NCI-H526 treated with DMSO at 0.1 percent for 48 hours (cell line): ENCODE results near the gene ZNF383.
"Not testable (repeated sequence)": the region's sequence is repeated elsewhere in the genome, so short reads cannot be mapped to it uniquely, and the experiment has no call there.

Experiments used
- DNase-seq: peaks from one replicate; lab custom pipeline; 2025; lab: John Stamatoyannopoulos, UW

Gene ZNF383

DNA sequence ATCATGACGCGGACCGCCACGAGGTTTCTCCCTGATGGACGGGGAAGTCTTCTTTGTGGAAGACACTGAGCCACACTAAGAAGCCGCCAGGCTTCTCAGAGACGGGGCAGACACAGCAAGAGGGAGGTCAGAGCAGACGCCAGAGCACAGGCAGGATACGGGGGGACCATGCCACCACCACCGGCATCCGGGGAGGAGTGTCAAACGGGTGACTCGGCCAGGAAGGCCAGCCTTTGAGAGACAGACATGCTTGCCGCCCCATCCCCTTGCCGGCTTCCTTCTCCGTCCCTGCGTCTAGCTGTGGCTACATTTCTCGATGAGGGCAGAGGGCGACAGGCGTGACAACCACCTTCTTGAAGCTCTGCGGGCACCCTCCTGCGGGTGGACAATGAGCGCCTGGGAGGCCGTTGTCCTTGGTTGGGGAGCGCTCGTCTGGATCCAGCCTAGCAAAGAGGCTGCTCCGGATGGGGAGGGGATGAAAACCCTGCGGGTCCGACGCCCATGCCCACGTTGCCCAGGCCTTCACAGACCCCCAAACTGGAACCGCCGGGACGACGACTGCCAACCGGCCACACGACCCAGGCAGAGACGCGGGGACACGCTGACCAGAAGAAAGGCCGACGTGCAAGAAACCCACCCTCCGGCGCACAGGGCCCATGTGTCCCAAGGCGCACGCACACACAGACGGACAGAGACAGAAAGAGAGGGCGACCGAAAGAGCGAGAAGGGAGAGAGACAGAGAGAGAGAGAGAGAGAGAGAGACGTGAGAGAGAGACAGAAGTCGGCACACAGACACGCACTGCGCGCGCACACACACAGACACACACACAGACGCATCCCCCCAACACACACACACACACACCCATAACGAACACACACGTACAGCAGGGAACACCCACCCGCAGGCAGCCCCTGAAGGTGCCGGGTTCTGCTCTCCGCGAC lies 75.3 kb downstream of the ZNF383 start:
- DNase-seq, result not testable (repeated sequence)

DNA sequence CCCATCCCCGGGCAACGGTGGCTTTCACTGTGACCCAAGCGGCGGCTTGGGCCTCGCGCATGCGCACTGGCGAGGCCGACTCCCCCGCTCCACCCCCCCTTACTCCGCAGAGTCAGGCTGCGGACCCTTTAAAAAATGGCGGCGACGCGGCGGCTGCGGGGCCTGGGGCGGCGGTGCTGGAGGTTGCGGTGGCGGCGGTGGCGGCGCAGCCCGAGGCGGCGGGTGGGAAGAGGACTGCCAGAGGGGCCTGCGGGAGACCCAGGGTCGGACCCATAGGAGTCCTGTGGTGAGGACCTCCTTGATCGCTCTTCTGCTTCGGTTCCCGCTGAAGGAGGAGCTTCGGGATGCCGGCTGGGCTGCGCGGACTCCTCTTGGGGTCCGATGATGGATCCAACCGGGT lies 76.2 kb downstream of the ZNF383 start:
- DNase-seq, result not testable (repeated sequence)
